Retinal pigment epithelial cell (primary cell): ENCODE measurements around the gene FCHSD2.

Experiments
- DNase-seq: peaks from one replicate; pipeline ENCODE4 v3.0.0-alpha.2; 2010; ENCODE audit warnings: low read depth
- H3K4me3 ChIP-seq: 2 replicates; pipeline ENCODE4 v1.5.1; 2011; ENCODE audit warnings: mild to moderate bottlenecking, low read length, control low read depth, moderate library complexity
- TF ChIP-seq, protein P1 (sequence below): conservative IDR thresholded peaks from 2 replicates; pipeline ENCODE4 v1.5.1; 2011; ENCODE audit warnings: low read depth, low read length, control low read depth, inconsistent platforms

FCHSD2 gene

GRCh38 chr11:73173755-73174494, 31.8 kb upstream of the FCHSD2 start:
- TF ChIP-seq, protein P1, sequence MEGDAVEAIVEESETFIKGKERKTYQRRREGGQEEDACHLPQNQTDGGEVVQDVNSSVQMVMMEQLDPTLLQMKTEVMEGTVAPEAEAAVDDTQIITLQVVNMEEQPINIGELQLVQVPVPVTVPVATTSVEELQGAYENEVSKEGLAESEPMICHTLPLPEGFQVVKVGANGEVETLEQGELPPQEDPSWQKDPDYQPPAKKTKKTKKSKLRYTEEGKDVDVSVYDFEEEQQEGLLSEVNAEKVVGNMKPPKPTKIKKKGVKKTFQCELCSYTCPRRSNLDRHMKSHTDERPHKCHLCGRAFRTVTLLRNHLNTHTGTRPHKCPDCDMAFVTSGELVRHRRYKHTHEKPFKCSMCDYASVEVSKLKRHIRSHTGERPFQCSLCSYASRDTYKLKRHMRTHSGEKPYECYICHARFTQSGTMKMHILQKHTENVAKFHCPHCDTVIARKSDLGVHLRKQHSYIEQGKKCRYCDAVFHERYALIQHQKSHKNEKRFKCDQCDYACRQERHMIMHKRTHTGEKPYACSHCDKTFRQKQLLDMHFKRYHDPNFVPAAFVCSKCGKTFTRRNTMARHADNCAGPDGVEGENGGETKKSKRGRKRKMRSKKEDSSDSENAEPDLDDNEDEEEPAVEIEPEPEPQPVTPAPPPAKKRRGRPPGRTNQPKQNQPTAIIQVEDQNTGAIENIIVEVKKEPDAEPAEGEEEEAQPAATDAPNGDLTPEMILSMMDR: no peak
- no peak for DNase-seq
- no peak overlapping the region for H3K4me3 ChIP-seq

GRCh38 chr11:73172992-73173656, 31.0 kb upstream of the FCHSD2 start:
- no peak overlapping the region for H3K4me3 ChIP-seq
- TF ChIP-seq, protein P1: no peak
- no peak for DNase-seq

GRCh38 chr11:73171436-73172161, 29.5 kb upstream of the FCHSD2 start:
- no peak overlapping the region for H3K4me3 ChIP-seq
- no peak for DNase-seq
- TF ChIP-seq, protein P1: no peak

DNA sequence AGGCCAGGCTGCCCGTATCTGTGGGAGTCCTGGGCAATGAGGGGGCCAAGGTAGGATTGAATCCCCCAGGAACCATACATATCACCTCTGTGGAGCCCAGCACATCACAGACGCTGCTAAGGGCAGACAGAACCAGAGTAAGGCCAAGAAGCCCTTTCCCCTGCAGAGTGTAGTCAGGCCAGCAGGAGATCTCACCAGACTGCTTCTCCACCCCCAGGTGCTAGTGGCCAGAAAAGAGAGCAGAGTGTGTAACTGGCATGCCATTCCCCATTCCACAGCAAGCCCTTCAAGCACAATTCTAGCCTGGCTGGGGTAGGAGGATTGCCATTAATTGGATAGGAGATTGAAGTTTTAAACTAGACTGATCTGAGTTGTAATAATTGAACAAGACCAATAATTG, 28.0 kb upstream of the FCHSD2 start:
- no peak overlapping the region for H3K4me3 ChIP-seq
- TF ChIP-seq, protein P1: no peak
- no peak for DNase-seq

- TF ChIP-seq, protein P1: no peak
- DNase-seq: no peak
- H3K4me3 ChIP-seq: no peak overlapping the region
These were observed 26.9 kb upstream of the FCHSD2 start for GRCh38 chr11:73168925-73169579.

DNA sequence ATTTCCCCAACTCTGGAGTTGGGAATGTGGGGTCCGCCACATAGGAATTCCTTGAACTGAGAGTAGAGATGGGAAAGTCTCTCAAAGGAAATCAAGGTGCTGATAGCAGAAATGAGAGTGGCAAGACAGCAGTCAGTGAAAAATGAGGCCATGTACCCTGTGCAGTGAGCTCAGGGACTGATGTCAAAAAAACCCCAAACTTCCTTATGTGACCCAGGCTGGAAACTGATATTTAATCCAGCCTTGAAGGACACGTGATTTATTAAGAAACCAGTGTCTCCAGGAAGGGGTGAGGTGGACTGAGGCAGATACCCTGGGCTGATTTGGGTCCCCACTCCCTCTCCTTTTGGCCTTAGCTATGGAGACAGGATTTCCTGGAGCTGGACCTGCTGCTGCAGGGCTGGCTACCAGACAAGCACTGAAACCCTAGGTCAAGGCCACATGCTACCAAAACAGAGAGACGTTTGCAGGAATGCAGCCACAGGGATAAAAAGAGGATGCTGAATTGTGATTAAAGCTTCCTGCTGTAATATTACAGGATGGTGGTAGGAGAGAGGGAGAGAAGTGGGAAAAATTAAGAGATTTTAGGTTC, 25.3 kb upstream of the FCHSD2 start:
- H3K4me3 ChIP-seq: no peak overlapping the region
- TF ChIP-seq, protein P1: no peak
- no peak for DNase-seq
